Activated CD4-positive, alpha-beta T cell treated with anti-CD3 and anti-CD28 coated beads, Interleukin-2, amount 50 U/mL, for 4 hours (primary cell): ENCODE results near the gene SAGE1.
"Not testable (repeated sequence)": the region's sequence is repeated elsewhere in the genome, so short reads cannot be mapped to it uniquely, and the experiment has no call there.

Source experiments
- DNase-seq, 2 experiments: peaks; one replicate each; pipeline ENCODE4 v3.0.0-alpha.2; 2020

Gene SAGE1

GRCh38 chrX:135893294-135893817, at the start of gene SAGE1, which contains the start of gene CT45A10:
TSS of gene SAGE1 (plus strand) at chrX:135893716. CDS start at chrX:135896243, 2,527 bp downstream.
TSS of gene CT45A10 (minus strand) at chrX:135893444. CDS start at chrX:135885344, 8,100 bp downstream.
- no peak for DNase-seq

GRCh38 chrX:135854438-135854837, 39.1 kb upstream of the SAGE1 start, which contains the start of gene CT45A8:
TSS of gene CT45A8 (minus strand) at chrX:135854538. CDS start at chrX:135850783, 3,755 bp downstream.
- DNase-seq = not testable (repeated sequence)

GRCh38 chrX:135871712-135872111, 21.8 kb upstream of the SAGE1 start, which contains the start of gene CT45A9:
TSS of gene CT45A9 (minus strand) at chrX:135871812. CDS start at chrX:135868061, 3,751 bp downstream.
- DNase-seq = not testable (repeated sequence)

- DNase-seq = not testable (repeated sequence)
These were observed 10.8 kb upstream of the SAGE1 start for GRCh38 chrX:135882741-135883140.

- DNase-seq = not testable (repeated sequence)
These were observed 5.3 kb upstream of the SAGE1 start for GRCh38 chrX:135888230-135888629.

GRCh38 chrX:135888976-135889375, 4.5 kb upstream of the SAGE1 start:
- not testable (repeated sequence) for DNase-seq

- no peak for DNase-seq
These were observed 3.4 kb upstream of the SAGE1 start for GRCh38 chrX:135890087-135890585.

GRCh38 chrX:135892781-135893180, 735 bp upstream of the SAGE1 start:
- no peak for DNase-seq

- DNase-seq = no peak
These were observed 16.7 kb downstream of the SAGE1 start for GRCh38 chrX:135910251-135910650.

GRCh38 chrX:135914404-135914803, 20.9 kb downstream of the SAGE1 start:
- no peak for DNase-seq

- DNase-seq = not testable (repeated sequence)
These were observed 27.0 kb downstream of the SAGE1 start for GRCh38 chrX:135920516-135920915.

GRCh38 chrX:135923353-135923752, 29.8 kb downstream of the SAGE1 start:
- no peak for DNase-seq

GRCh38 chrX:135927897-135928296, 34.4 kb downstream of the SAGE1 start:
- DNase-seq = no peak

- peak; percentile 17 to 19 for DNase-seq
These were observed 38.4 kb downstream of the SAGE1 start for GRCh38 chrX:135931644-135932487.

GRCh38 chrX:135944486-135944885, 51.0 kb downstream of the SAGE1 start:
- DNase-seq = no peak

GRCh38 chrX:135951291-135951690, 57.8 kb downstream of the SAGE1 start:
- DNase-seq = no peak
